Measurements from ENCODE around the gene ABCA3.
"Not testable (repeated sequence)": the region's sequence is repeated elsewhere in the genome, so short reads cannot be mapped to it uniquely, and the experiment has no call there.

The ABCA3 gene

DNA sequence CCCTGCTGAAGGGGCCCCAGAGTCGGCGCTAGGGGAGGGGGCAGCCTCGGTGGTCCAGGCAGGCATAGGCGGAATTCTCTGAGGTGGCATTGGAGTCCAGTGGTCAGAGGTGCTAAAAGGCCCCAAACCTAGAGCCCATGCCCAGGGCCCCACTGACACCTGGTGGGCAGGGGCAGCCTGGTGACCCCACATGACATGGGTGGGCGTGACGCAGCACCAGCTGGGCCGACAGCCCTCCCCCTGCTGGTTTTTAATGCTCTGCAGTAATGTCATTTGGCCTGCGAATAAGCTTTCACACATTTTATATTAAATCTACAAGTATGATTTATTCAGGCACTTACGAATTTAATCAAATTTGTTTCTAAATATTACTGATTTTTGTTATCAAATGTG, 70.5 kb downstream of the ABCA3 start:
- 95 to 96% methylated on average over 6 to 7 of the region's 9 CpGs for WGBS, 2 experiments (ENCODE audit: insufficient coverage in 2 of 2)
- Histone ChIP-seq H3K4me1 (ENCODE audit: control insufficient read depth, insufficient read depth, low read length, poor library complexity, severe bottlenecking) (peaks cover 5% of the 10 kb centered on the region), H3K9me3 (ENCODE audit: control insufficient read depth, low read length) (no peaks in the 10 kb centered on the region), H3K27ac (ENCODE audit: low read depth, low read length, severe bottlenecking) (no peak overlapping the region), H3K4me3 (ENCODE audit: extremely low read depth, insufficient read depth, low read length, poor library complexity, severe bottlenecking) (no peak overlapping the region), H3K36me3 (ENCODE audit: control insufficient read depth, insufficient read depth, low read length) (peaks cover 11% of the 10 kb centered on the region)

DNA sequence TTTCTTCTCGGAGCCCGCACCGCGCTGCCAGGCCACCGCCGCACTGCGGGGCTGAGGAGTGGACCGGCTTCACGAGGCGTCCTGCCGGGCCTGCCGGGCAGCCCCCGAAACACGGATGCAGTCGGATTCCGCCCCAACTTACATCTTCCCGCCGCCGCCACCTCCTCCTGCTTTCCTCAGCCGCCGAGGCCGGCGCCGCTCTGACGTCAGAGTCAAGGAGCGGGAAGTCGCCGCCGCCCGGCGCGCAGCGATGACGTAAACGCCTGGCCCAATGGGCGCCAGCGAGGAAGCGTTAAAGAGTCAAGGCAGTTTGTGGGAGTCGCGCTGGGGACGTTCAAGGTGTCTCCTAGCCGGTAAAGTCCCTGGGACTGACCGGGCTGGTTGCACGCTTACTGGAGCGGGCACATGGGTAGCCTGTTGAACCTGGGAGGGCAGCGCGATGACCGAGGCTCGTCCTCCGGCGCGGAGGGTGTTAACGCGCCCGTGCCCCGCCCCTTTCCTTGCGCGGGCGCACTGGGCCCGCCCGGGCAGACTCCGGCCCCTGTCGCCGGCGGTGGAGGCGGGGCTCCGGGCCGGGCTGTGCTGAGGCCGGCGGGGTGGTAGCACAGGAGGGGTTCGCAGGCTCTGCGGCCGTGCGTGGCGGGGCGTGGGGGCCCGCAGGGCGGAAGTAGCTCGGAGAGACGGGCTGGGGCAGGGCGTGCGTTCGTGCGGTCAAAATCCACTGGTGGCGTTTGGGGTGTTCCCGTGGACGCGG, 72.4 kb downstream of the ABCA3 start, which contains the start of gene RNPS1:
RNPS1 (minus strand) TSS at position 214 of the 754 bp plus-strand sequence. CDS start 3,483 bp downstream, outside the sequence.
- 0 to 1% methylated on average over 62 to 81 of the region's 88 CpGs for WGBS, 2 experiments (ENCODE audit: insufficient coverage in 2 of 2)
- peak within 1 kb of the TSS; percentile 88 for H3K4me3 ChIP-seq (ENCODE audit: extremely low read depth, insufficient read depth, low read length, poor library complexity, severe bottlenecking)
- peaks cover 5% of the 10 kb centered on the region for H3K4me1 ChIP-seq (ENCODE audit: control insufficient read depth, insufficient read depth, low read length, poor library complexity, severe bottlenecking)
- peak within 1 kb of the TSS; percentile 98 for H3K27ac ChIP-seq (ENCODE audit: low read depth, low read length, severe bottlenecking)
- H3K9me3 ChIP-seq (ENCODE audit: control insufficient read depth, low read length) = no peaks in the 10 kb centered on the region
- H3K36me3 ChIP-seq (ENCODE audit: control insufficient read depth, insufficient read depth, low read length) = peaks cover 31% of the 10 kb centered on the region

DNA sequence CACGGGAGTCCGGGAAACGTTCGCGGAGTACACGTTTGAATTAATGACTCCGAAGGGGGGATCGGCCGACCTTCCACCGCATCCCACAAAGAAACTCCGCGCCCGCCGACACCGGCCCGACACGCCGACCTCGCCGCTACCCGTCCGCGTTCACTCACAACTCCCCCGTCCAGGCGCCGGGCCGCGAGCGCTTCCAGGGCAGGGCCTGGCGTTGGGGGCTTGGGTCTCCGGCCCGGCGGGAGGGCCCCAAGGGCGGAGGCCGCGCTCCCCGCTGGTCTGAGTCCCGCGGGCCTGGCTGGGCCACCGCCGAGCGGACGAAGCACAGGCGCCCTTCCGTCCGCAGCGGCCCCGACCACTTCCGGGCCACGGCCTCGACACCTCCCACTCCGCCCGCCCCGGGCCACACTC, 73.0 kb downstream of the ABCA3 start:
- Histone ChIP-seq H3K36me3 (ENCODE audit: control insufficient read depth, insufficient read depth, low read length) (peaks cover 34% of the 10 kb centered on the region), H3K4me3 (ENCODE audit: extremely low read depth, insufficient read depth, low read length, poor library complexity, severe bottlenecking) (peak overlapping the region; percentile 88), H3K27ac (ENCODE audit: low read depth, low read length, severe bottlenecking) (peak overlapping the region; percentile 98)
- 0% methylated on average over 28 to 42 of the region's 54 CpGs for WGBS, 2 experiments (ENCODE audit: insufficient coverage in 2 of 2)
- H3K4me1 ChIP-seq (ENCODE audit: control insufficient read depth, insufficient read depth, low read length, poor library complexity, severe bottlenecking); H3K9me3 ChIP-seq (ENCODE audit: control insufficient read depth, low read length): not testable (repeated sequence)

DNA sequence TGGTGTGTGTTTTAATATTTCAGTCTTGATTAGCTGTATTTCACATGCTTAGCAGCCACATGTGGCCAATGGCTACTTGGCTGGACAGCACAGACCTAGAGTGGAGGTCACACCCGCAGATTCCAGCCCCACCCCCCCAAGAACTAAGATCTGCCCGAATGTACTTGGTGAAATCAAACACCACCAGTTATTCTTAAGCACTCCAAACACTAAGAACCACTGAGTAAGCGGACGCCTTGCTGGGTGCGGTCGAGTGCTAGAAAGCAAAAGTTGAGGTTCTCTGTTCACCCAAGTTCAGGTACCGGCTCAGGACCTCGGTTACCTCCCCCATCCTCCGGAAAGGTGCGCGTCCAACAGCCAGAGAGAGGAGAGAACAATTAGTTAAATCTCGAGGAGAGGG, 73.6 kb downstream of the ABCA3 start:
- peaks cover 38% of the 10 kb centered on the region for H3K36me3 ChIP-seq (ENCODE audit: control insufficient read depth, insufficient read depth, low read length)
- not testable (repeated sequence) for H3K4me1 ChIP-seq (ENCODE audit: control insufficient read depth, insufficient read depth, low read length, poor library complexity, severe bottlenecking); H3K9me3 ChIP-seq (ENCODE audit: control insufficient read depth, low read length); H3K27ac ChIP-seq (ENCODE audit: low read depth, low read length, severe bottlenecking)
- peak overlapping the region; percentile 88 for H3K4me3 ChIP-seq (ENCODE audit: extremely low read depth, insufficient read depth, low read length, poor library complexity, severe bottlenecking)
- WGBS, 2 experiments (ENCODE audit: insufficient coverage in 2 of 2) = 0% methylated on average over 1 of the region's 12 CpGs

DNA sequence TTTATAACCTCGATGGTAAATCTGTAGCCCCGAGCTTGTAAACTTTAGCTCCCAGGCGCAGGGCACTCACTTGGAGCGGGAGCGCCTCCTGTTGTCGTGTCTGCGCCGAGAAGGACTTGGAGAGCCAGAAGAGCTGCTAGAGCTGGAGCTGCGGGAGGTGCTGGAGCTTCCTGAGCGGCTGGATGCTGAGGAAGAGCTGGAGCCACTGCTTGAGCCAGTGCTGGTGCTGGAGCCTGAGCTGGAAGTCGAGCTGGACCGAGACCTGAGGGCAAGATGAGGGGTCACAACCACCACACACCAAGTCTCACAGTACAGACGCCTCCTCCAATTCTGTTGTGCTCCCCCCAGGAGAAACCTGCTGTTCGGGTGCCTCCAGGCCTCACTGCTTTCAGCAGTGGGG, 77.5 kb downstream of the ABCA3 start:
- not testable (repeated sequence) for H3K4me3 ChIP-seq (ENCODE audit: extremely low read depth, insufficient read depth, low read length, poor library complexity, severe bottlenecking); H3K27ac ChIP-seq (ENCODE audit: low read depth, low read length, severe bottlenecking); H3K9me3 ChIP-seq (ENCODE audit: control insufficient read depth, low read length); H3K4me1 ChIP-seq (ENCODE audit: control insufficient read depth, insufficient read depth, low read length, poor library complexity, severe bottlenecking)
- H3K36me3 ChIP-seq (ENCODE audit: control insufficient read depth, insufficient read depth, low read length) = peaks cover 76% of the 10 kb centered on the region
- 99 to 100% methylated on average over 9 to 11 of the region's 14 CpGs for WGBS, 2 experiments (ENCODE audit: insufficient coverage in 2 of 2)

DNA sequence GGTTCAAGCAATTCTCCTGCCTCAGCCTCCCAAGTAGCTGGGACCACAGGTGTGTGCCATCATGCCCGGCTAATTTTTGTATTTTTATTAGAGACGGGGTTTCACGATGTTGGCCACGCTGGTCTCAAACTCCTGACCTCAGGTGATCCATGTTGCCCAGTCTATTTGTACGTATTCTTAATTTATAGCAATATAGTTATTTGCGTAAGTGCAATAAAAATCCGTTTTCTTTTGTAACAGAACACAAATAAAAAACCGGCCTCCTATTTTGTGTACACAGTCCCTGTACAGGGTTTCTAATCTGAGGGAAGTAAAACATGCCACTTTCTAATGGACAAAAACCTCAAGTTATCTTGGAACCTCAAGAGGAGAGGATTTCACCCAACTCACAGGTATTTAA, 80.3 kb downstream of the ABCA3 start:
- H3K9me3 ChIP-seq (ENCODE audit: control insufficient read depth, low read length) = no peaks in the 10 kb centered on the region
- 100% methylated on average over 4 of the region's 8 CpGs; no CpG with 5 or more reads in 1 of the 2 experiments for WGBS, 2 experiments (ENCODE audit: insufficient coverage in 2 of 2)
- no peaks in the 10 kb centered on the region for H3K4me1 ChIP-seq (ENCODE audit: control insufficient read depth, insufficient read depth, low read length, poor library complexity, severe bottlenecking)
- H3K36me3 ChIP-seq (ENCODE audit: control insufficient read depth, insufficient read depth, low read length) = peaks cover 98% of the 10 kb centered on the region
- H3K4me3 ChIP-seq (ENCODE audit: extremely low read depth, insufficient read depth, low read length, poor library complexity, severe bottlenecking) = no peak overlapping the region
- H3K27ac ChIP-seq (ENCODE audit: low read depth, low read length, severe bottlenecking) = no peak overlapping the region

DNA sequence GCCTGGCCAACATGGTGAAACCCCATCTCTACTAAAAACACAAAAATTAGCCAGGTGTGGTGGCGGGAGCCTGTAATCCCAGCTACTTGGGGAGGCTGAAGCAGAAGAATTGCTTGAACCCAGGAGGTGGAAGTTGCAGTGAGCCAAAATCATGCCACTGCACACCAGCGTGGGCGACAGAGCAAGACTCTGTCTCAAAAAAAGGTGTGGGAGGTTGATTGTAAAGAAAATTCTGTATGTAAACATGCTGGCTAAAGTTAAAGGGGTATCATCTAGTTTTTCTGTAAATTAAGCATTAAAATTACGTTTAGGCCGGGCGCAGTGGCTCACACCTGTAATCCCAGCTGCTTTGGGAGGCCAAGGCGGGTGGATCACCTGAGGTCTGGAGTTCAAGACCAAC, 82.0 kb downstream of the ABCA3 start:
- H3K9me3 ChIP-seq (ENCODE audit: control insufficient read depth, low read length); H3K4me3 ChIP-seq (ENCODE audit: extremely low read depth, insufficient read depth, low read length, poor library complexity, severe bottlenecking); H3K4me1 ChIP-seq (ENCODE audit: control insufficient read depth, insufficient read depth, low read length, poor library complexity, severe bottlenecking); H3K27ac ChIP-seq (ENCODE audit: low read depth, low read length, severe bottlenecking): not testable (repeated sequence)
- peaks cover 96% of the 10 kb centered on the region for H3K36me3 ChIP-seq (ENCODE audit: control insufficient read depth, insufficient read depth, low read length)
- WGBS, 2 experiments (ENCODE audit: insufficient coverage in 2 of 2) = 96 to 99% methylated on average over 6 to 7 of the region's 7 CpGs

DNA sequence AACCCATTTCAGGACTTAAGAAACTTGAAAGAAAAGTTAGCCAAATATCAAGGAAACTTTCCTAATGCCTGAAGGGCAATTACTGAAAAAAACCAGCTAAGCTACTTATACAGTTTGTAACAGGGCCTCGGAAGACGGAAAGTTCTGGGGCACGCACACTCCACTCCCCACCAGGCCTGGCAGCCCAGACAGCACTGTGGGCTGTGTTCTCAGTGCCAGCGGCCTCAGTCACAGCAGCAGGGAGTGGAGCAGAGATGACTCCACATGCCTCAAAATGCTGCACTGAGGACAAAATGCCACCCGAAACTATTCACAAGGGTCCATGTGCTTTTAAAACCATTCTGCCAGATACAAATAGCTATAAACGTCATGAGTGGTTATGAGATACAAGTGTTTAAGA, 82.8 kb downstream of the ABCA3 start:
- 98 to 100% methylated on average over 4 to 5 of the region's 6 CpGs for WGBS, 2 experiments (ENCODE audit: insufficient coverage in 2 of 2)
- H3K4me3 ChIP-seq (ENCODE audit: extremely low read depth, insufficient read depth, low read length, poor library complexity, severe bottlenecking) = no peak overlapping the region
- H3K36me3 ChIP-seq (ENCODE audit: control insufficient read depth, insufficient read depth, low read length) = peaks cover 96% of the 10 kb centered on the region
- H3K4me1 ChIP-seq (ENCODE audit: control insufficient read depth, insufficient read depth, low read length, poor library complexity, severe bottlenecking) = peaks cover 6% of the 10 kb centered on the region
- H3K27ac ChIP-seq (ENCODE audit: low read depth, low read length, severe bottlenecking) = no peak overlapping the region
- H3K9me3 ChIP-seq (ENCODE audit: control insufficient read depth, low read length) = no peaks in the 10 kb centered on the region

DNA sequence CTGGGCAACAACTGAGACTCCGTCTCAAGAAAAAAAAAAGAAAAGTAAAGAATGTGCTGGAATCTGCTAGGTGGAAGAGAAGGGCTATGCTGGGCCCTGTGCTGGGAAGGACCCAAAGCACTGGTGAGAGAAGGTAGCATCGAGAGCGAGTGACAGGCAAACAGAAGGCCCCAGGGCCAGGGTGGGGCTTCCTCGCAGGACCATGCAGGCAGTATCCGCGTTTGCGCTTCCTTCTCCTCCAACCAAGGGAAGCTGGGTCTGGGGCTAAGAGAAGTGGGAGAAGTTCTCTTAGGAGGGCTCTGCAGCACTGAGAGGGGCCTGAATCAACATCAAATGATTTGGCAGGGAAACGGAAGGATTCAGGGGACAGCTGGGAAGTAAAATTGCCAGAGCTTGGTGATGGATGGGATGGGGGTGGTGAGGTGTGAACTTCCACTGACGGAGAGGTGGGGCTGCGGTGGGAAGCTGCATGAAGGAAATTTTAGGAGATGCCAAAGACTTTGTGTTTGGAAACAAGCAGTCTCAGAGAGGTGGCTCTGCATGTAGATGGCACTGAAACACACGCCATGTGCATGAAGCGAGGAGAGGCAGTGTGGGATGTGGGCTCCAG, 83.9 kb downstream of the ABCA3 start:
- Histone ChIP-seq H3K27ac (ENCODE audit: low read depth, low read length, severe bottlenecking) (no peak overlapping the region), H3K4me3 (ENCODE audit: extremely low read depth, insufficient read depth, low read length, poor library complexity, severe bottlenecking) (no peak overlapping the region), H3K4me1 (ENCODE audit: control insufficient read depth, insufficient read depth, low read length, poor library complexity, severe bottlenecking) (peaks cover 13% of the 10 kb centered on the region), H3K9me3 (ENCODE audit: control insufficient read depth, low read length) (no peaks in the 10 kb centered on the region), H3K36me3 (ENCODE audit: control insufficient read depth, insufficient read depth, low read length) (peaks cover 91% of the 10 kb centered on the region)
- 94 to 96% methylated on average over 11 to 12 of the region's 12 CpGs for WGBS, 2 experiments (ENCODE audit: insufficient coverage in 2 of 2)

DNA sequence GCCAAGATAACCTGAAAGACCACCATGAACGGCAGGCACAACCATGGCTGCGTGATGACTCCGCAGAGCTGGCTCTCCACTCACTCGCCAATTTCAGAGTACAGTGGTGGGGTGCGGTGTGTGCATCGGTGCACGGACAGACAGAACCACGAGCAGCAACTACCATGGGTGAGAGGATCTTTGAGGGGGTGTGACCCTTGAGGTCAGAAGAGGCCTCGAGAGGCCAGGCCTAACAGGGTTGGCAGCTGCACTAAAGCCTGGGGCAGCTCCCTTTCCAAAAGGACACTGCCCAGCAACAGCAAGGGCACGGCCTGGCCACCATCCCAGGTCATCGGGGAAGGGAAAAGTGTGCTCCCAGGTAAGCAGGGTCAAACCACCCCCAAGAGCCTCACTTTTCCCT, 87.2 kb downstream of the ABCA3 start:
- no peak overlapping the region for H3K4me3 ChIP-seq (ENCODE audit: extremely low read depth, insufficient read depth, low read length, poor library complexity, severe bottlenecking)
- H3K36me3 ChIP-seq (ENCODE audit: control insufficient read depth, insufficient read depth, low read length) = peaks cover 67% of the 10 kb centered on the region
- no peaks in the 10 kb centered on the region for H3K9me3 ChIP-seq (ENCODE audit: control insufficient read depth, low read length)
- WGBS, 2 experiments (ENCODE audit: insufficient coverage in 2 of 2) = 98% methylated on average over 7 to 8 of the region's 11 CpGs
- peaks cover 13% of the 10 kb centered on the region for H3K4me1 ChIP-seq (ENCODE audit: control insufficient read depth, insufficient read depth, low read length, poor library complexity, severe bottlenecking)
- H3K27ac ChIP-seq (ENCODE audit: low read depth, low read length, severe bottlenecking) = no peak overlapping the region

DNA sequence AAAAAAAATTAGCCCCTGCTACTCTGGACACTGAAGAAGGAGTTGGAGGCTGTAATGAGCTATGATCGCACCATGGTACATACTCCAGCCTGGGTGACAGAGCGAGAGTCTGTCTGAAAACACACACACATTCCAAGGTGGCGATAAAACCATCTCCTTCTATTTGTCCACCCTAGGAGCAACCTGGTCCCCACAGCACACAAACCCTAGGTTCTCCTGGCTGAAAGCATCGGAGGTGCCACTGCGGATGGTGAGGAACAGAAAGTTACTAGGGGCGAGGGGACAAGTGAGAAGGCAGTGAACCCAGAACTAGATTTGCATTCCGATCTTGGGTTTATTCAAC, 87.8 kb downstream of the ABCA3 start:
- H3K27ac ChIP-seq (ENCODE audit: low read depth, low read length, severe bottlenecking) = no peak overlapping the region
- H3K36me3 ChIP-seq (ENCODE audit: control insufficient read depth, insufficient read depth, low read length) = peaks cover 62% of the 10 kb centered on the region
- H3K9me3 ChIP-seq (ENCODE audit: control insufficient read depth, low read length) = no peaks in the 10 kb centered on the region
- H3K4me1 ChIP-seq (ENCODE audit: control insufficient read depth, insufficient read depth, low read length, poor library complexity, severe bottlenecking) = peaks cover 13% of the 10 kb centered on the region
- 92 to 100% methylated on average over 2 of the region's 7 CpGs for WGBS, 2 experiments (ENCODE audit: insufficient coverage in 2 of 2)
- no peak overlapping the region for H3K4me3 ChIP-seq (ENCODE audit: extremely low read depth, insufficient read depth, low read length, poor library complexity, severe bottlenecking)
